Nephron (organoid): ENCODE results near the gene SHB.
A peak's percentile ranks its signal among the peaks of the same experiment; 100 is the strongest.

Experiments used
- H3K27ac Mint-ChIP-seq, 3 experiments: 2 replicates each; pipeline ENCODE4 v1.8.0; 2020; ENCODE audit warnings: mixed read lengths in 3 of 3, mild to moderate bottlenecking in 2 of 3, moderate library complexity in 1 of 3
- H3K27me3 Mint-ChIP-seq: 2 replicates; pipeline ENCODE4 v1.8.0; 2021; ENCODE audit warnings: low read depth, mild to moderate bottlenecking, moderate library complexity, mixed read lengths
- H3K36me3 Mint-ChIP-seq: 2 replicates; pipeline ENCODE4 v1.8.0; 2020; ENCODE audit warnings: low read depth, mixed read lengths
- H3K4me1 Mint-ChIP-seq: 2 replicates; pipeline ENCODE4 v1.8.0; 2020; ENCODE audit warnings: mixed read lengths
- H3K4me3 Mint-ChIP-seq, 3 experiments: 2 replicates each; pipeline ENCODE4 v1.8.0; 2020; ENCODE audit warnings: mild to moderate bottlenecking in 3 of 3, mixed read lengths in 3 of 3, moderate library complexity in 2 of 3
- H3K9me3 Mint-ChIP-seq: 2 replicates; pipeline ENCODE4 v1.8.0; 2020; ENCODE audit warnings: mixed read lengths
- CTCF ChIP-seq, 3 experiments: fragments of 200-600 bp; sonication (generic); IDR thresholded peaks; one replicate each; pipeline ENCODE4 v1.5.0; 2021; ENCODE audit warnings: antibody characterized with exemption in 3 of 3; ENCODE audit not compliant: unreplicated experiment in 3 of 3

The SHB gene

GRCh38 chr9:38018958-38019602 lies 49.9 kb downstream of the SHB start:
- peak overlapping the region; percentile 80 to 88 (median 80) for H3K27ac Mint-ChIP-seq
- H3K36me3 Mint-ChIP-seq: peaks cover 8% of the 10 kb centered on the region
- no peaks in the 10 kb centered on the region for H3K27me3 Mint-ChIP-seq
- TF ChIP-seq CTCF (IDR thresholded peaks at IDR 0.05; ENCODE audit: unreplicated experiment in 3 of 3): no peak
- peaks cover 89% of the 10 kb centered on the region for H3K4me1 Mint-ChIP-seq
- H3K9me3 Mint-ChIP-seq: no peaks in the 10 kb centered on the region
- H3K4me3 Mint-ChIP-seq: peak overlapping the region in 2 of 3 experiments; percentile 22 to 43

- H3K9me3 Mint-ChIP-seq: no peaks in the 10 kb centered on the region
- peak overlapping the region; percentile 80 to 88 (median 80) for H3K27ac Mint-ChIP-seq
- H3K36me3 Mint-ChIP-seq: peaks cover 8% of the 10 kb centered on the region
- peaks cover 82% of the 10 kb centered on the region for H3K4me1 Mint-ChIP-seq
- no peaks in the 10 kb centered on the region for H3K27me3 Mint-ChIP-seq
- peak overlapping the region in 1 of 3 experiments; percentile 19 for H3K4me3 Mint-ChIP-seq
- no peak for TF ChIP-seq CTCF (IDR thresholded peaks at IDR 0.05; ENCODE audit: unreplicated experiment in 3 of 3)
Measured at GRCh38 chr9:38018241-38018957, 50.6 kb downstream of the SHB start.

- no peaks in the 10 kb centered on the region for H3K9me3 Mint-ChIP-seq
- no peak for TF ChIP-seq CTCF (IDR thresholded peaks at IDR 0.05; ENCODE audit: unreplicated experiment in 3 of 3)
- peaks cover 8% of the 10 kb centered on the region for H3K36me3 Mint-ChIP-seq
- peak overlapping the region; percentile 80 to 88 (median 80) for H3K27ac Mint-ChIP-seq
- H3K4me3 Mint-ChIP-seq: peak overlapping the region in 1 of 3 experiments; percentile 38
- peaks cover 77% of the 10 kb centered on the region for H3K4me1 Mint-ChIP-seq
- no peaks in the 10 kb centered on the region for H3K27me3 Mint-ChIP-seq
Measured at GRCh38 chr9:38017885-38018186, 51.2 kb downstream of the SHB start.

- H3K4me3 Mint-ChIP-seq: peak overlapping the region in 2 of 3 experiments; percentile 19 to 38
- no peaks in the 10 kb centered on the region for H3K27me3 Mint-ChIP-seq
- peaks cover 8% of the 10 kb centered on the region for H3K36me3 Mint-ChIP-seq
- no peaks in the 10 kb centered on the region for H3K9me3 Mint-ChIP-seq
- TF ChIP-seq CTCF (IDR thresholded peaks at IDR 0.05; ENCODE audit: unreplicated experiment in 3 of 3): peak; percentile 28 to 38 (median 36)
- peaks cover 71% of the 10 kb centered on the region for H3K4me1 Mint-ChIP-seq
- H3K27ac Mint-ChIP-seq: peak overlapping the region; percentile 80 to 88 (median 80)
Measured at GRCh38 chr9:38017149-38017884, 51.7 kb downstream of the SHB start.

- H3K36me3 Mint-ChIP-seq: peaks cover 8% of the 10 kb centered on the region
- H3K9me3 Mint-ChIP-seq: no peaks in the 10 kb centered on the region
- peak overlapping the region; percentile 80 to 88 (median 80) for H3K27ac Mint-ChIP-seq
- H3K4me3 Mint-ChIP-seq: peak overlapping the region in 1 of 3 experiments; percentile 25
- peaks cover 64% of the 10 kb centered on the region for H3K4me1 Mint-ChIP-seq
- TF ChIP-seq CTCF (IDR thresholded peaks at IDR 0.05; ENCODE audit: unreplicated experiment in 3 of 3): no peak
- no peaks in the 10 kb centered on the region for H3K27me3 Mint-ChIP-seq
Measured at GRCh38 chr9:38016375-38017135, 52.5 kb downstream of the SHB start.
